ENCODE data around the gene LAMC1. TPM values are rescaled to one million over a fixed set of nuclear protein-coding genes. Genes with fewer than 3 reads are reported as not detected.
"Not testable (repeated sequence)": the region's sequence is repeated elsewhere in the genome, so short reads cannot be mapped to it uniquely, and the experiment has no call there.

The LAMC1 gene
- total RNA-seq, 1 donor from 2014 or later, result 370 TPM

DNA sequence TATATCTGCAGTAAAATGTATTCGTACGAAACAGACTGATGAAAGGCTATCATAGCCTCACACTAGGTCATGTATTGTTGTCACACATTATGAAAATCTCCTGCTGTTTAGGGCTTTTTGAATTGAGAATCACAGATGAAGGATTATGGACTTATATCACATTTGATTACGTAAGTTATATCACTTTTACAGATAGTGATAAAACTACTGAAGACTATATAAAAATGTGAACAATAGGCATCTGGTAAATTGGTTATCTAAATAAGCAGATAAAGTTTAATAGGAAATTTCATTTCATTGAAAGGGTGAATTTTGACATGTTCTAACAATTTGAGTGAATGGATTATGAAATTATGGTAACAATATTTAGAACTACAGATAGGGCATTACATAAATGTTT is 20.0 kb downstream of the LAMC1 start:
- DNase-seq (ENCODE audit: low spot score), result no peak

DNA sequence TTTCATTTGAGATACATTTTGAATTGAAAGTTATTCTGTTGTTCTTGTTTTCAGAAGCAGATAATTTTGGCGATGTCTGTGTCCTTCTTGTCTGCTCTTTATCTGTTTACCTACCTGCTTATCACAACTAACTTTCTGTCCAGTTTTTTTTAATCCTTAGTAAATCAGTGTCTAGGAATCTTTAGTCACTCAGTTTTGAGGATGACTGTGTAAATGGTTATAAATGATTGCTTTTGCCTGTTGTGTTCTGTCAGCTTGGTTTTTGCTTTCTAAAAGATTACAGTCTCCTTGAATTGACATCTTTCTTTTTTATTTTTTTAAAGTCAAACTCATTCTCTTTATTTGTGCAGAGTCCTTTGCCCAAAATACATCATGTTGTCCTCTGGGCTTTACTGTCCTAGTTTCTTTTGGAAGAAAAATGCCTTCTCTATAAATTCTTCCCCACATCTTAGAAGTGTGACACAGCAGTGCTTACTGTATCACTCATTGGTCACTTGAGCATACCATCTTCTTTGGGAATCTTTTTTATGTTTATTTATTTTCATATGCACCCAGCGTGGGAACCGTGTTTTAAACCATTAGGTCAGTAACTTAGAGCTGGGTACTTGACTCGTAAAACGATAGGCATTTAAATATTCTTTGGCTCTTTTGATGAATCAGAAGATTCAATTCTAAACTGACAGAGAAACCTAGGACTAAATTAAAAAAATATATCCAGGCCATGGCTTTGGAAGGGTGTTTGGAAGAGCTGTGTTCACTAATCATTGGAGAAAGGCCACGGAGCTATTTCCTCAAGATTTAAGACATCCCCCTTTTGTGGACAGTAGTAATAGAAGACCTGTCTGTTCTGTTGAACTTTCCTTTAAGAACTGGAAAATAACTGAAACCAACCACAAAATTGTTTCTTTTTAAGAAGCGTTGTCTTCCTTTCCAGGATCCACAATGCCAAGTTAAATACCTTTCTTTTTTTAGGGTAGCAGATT is 20.9 kb downstream of the LAMC1 start:
- no peak for DNase-seq (ENCODE audit: low spot score)

GRCh38 chr1:183044893-183045649 is 21.9 kb downstream of the LAMC1 start:
- no peak for DNase-seq (ENCODE audit: low spot score)

DNA sequence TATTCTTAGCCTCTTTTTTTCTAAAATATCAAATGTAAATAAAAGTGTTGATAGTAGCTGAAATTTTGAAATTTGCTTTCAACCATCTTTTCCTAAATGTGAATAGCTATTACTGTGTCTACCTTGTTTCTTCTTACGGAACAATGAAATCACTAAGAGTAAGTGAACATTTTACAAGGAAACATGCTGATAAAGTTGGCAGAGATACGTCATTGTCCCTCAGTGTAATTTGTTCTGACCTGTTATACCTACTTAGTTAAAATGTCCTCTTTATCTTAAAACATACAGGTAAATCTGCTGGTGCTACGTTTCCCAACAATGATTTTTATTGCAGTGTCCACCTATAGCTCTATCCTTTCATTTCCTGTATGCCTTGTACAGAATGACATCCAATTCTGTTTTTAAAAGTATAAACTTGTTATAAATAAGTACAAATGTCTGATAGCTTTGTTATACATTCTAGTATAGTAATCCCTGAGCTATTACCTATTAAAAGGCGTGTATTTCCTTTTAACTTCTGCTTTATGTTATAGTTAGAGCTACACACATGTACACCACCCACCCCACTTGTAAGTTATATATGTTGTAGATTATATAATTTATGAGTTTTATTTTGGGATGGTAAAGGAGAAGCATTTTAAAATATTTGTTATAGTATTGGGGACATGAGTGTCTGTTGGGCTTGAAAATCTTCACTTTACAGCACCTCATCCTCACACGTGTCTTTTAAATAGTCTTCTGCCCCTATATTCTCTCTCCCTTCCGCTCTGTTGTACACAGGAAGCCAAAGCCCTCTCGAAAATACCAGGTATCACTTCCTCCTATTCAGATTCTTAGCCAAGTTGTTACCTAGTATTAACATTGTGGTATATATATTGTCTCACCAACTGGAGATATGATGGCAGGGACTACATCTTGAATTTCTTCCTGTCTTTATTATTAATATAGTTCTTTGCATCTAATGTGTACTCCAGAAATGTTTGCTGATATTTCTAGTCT is 25.2 kb downstream of the LAMC1 start:
- no peak for DNase-seq (ENCODE audit: low spot score)

DNA sequence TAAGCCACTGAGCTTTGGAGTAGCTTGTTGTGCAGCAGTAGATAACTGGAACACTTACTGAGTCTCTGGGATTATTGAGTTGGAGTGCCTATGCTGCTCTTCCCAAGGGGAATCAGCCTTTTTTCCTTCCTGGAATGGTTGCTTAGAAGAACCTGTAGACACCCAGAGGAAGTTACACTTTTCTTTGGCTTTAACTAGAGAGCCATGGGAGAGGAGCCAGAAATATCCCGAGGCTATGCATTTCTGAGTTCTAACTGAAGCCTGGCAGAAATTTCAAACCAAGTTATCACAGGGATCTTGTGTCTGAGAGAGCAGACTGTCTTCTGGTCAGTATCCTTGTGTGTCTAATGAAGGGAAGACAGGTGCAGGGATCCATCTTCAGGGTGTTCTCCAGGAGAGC is 28.3 kb downstream of the LAMC1 start:
- no peak for DNase-seq (ENCODE audit: low spot score)

DNA sequence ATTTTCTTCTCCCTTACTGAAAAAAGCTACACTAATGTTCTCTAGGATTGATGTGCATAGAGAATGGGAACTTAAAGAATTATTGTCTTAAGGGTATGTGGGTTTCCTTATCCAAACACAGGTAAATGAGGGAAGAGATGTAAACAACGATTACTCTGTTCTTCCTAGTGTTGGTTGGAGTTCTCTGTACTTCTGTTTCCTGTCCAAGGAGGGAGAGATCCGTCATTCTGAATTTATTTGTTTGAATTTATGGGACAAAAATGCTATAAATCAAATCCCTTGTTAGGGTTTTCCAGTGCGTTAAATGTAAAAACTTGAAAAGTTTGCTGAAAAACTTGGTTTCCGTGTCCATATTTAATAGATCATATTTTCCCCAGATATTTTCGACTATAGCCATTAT is 29.6 kb downstream of the LAMC1 start:
- no peak for DNase-seq (ENCODE audit: low spot score)

- DNase-seq (ENCODE audit: low spot score), result no peak
Observed at GRCh38 chr1:183058851-183059502, 35.8 kb downstream of the LAMC1 start.

- DNase-seq (ENCODE audit: low spot score), result no peak
Observed at GRCh38 chr1:183061194-183061593, 38.0 kb downstream of the LAMC1 start.

DNA sequence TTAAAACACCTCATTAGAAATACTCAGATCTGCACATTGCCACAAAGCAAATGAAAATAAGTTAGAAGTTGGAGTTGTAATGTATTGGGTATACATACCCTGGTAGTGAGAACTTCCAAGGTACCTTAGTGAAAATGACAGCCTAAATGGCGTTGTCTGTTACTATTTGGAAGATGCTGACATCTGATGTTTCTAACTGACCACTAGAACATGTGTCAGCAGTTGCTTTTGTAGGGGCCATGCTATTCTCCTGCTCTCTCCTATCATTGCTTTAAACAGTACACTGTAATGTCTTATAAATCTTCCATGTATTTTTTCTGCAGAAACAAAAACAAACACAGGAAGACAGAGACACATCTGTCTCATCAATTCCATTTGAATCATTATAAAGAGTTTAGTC is 40.1 kb downstream of the LAMC1 start:
- DNase-seq (ENCODE audit: low spot score), result no peak

GRCh38 chr1:183065168-183065706 is 42.0 kb downstream of the LAMC1 start:
- DNase-seq (ENCODE audit: low spot score), result no peak

DNA sequence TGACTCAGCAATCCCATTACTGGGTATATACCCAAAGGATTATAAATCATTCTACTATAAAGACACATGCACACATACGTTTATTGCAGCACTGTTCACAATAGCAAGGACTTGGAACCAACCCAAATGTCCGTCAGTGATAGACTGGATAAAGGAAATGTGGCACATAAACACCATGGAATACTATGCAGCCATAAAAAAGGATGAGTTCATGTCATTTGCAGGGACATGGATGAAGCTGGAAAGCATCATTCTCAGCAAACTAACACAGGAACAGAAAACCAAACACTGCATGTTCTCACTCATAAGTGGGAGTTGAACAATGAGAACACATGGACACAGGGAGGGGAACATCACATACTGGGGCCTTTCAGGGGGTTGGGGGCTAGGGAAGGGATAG is 43.2 kb downstream of the LAMC1 start:
- DNase-seq (ENCODE audit: low spot score), result not testable (repeated sequence)

- DNase-seq (ENCODE audit: low spot score), result no peak
Observed at GRCh38 chr1:183069562-183070216, 46.5 kb downstream of the LAMC1 start.

DNA sequence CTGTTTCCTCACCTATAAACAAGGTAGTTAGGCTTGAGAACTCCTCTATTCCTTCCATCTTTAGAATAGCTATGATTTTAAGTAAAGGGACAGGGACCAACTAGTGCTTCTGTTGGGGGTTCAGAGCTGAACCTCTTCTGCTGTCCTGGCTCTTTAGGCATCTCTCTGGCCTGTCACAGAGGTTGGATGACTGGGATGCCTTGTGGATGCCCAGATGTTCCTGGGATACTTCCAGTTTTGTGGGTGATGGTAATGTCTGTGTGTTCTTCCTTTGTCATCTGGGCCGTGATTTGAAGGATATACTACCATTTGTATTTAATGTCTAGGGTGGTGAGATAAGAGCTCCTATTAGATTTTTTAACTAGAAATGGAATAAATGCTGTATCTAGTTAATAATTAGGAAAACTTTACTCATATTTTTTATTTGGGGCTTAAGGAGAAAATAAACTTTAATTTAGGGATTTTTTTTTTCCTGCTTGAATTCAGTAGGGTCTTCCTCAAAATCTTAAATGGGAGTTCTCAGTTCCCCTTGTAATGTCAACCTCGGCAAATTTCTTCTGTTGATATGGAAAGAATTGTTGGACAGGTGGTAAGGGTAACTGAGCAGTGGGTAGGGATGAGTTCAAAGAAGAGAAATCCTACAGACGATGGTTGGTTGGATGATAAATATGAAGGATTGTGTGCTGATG is 47.2 kb downstream of the LAMC1 start:
- no peak for DNase-seq (ENCODE audit: low spot score)

DNA sequence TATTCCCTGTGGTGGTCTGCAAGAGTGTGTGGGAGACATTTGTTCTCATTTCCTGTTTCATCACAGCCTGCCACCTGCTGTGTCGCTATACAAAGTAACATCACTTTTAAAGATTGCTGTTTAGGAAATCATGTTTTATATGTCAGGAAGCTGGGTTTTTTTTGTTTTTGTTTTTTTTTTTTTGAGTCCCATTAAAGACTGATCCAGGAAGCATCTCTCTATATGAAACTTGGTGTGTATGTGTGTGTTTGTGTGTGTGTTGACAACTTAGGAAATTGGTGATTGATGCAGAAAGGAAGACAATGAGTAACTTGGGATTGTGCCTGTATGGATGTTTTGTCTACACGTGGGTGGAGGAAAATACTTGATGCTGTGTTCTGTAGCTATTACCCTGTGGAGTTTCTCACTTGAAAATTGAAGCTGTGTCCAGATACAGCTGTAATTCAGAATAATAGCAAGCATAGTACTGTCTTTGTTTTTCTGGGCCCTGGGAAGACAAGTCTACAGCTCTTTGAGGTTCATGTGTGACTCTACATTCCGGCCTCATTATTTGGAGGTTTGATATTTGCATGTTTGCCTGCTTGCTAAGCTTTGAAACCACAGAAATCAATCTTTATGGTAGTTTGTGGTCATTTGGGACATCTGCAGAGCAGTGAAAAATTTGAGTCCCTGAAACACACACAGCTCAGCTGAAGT is 47.9 kb downstream of the LAMC1 start:
- DNase-seq (ENCODE audit: low spot score), result no peak

- not testable (repeated sequence) for DNase-seq (ENCODE audit: low spot score)
Observed at GRCh38 chr1:183072595-183072994, 49.4 kb downstream of the LAMC1 start.

- DNase-seq (ENCODE audit: low spot score), result no peak
Observed at GRCh38 chr1:183073320-183073719, 50.1 kb downstream of the LAMC1 start.

- DNase-seq (ENCODE audit: low spot score), result no peak
Observed at GRCh38 chr1:183074215-183074614, 51.0 kb downstream of the LAMC1 start.

GRCh38 chr1:183075861-183076260 is 52.6 kb downstream of the LAMC1 start:
- DNase-seq (ENCODE audit: low spot score), result no peak

Measured in mesenteric fat pad (tissue), 1 donor.